ENCODE results near the gene SLCO1A2.

DNA sequence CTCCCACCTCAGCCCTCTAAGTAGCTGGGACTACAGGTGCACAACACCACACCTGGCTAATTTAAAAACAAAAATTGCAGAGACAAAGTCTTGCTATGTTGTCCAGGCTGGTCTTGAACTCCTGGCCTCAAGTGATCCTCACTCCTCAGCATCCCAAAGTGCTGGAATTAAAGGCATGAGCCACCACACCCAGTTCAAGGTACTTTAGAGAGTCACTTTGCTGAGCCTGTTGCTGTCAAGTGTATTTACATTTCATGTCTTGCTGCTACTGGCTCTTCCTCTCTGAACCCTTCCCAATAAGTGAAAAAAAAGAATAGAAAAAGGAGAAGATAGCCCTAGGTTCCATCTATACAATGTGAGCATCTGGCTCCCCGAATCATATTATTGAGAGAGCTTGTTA lies 38.4 kb downstream of the SLCO1A2 start:
- TF ChIP-seq STAT1 (IDR thresholded peaks at IDR 0.05; ENCODE audit: unreplicated experiment) (no peak), POLR2AphosphoS5 (IDR thresholded peaks at IDR 0.05; ENCODE audit: low read depth) (no peak), EZH2phosphoT487 (IDR thresholded peaks at IDR 0.05; ENCODE audit: unreplicated experiment) (no peak), JUNB (IDR thresholded peaks at IDR 0.05; ENCODE audit: unreplicated experiment) (no peak), EZH2 (IDR thresholded peaks at IDR 0.05; ENCODE audit: low read depth, unreplicated experiment) (no peak), CREB1 (CRISPR knock-in tag; IDR thresholded peaks at IDR 0.05; ENCODE audit: low read depth) (no peak), ZNF114 (CRISPR knock-in tag; IDR thresholded peaks at IDR 0.05) (no peak), ZNF331 (CRISPR knock-in tag; IDR thresholded peaks at IDR 0.05; ENCODE audit: low read depth) (no peak)
- TF ChIP-seq, protein P1, sequence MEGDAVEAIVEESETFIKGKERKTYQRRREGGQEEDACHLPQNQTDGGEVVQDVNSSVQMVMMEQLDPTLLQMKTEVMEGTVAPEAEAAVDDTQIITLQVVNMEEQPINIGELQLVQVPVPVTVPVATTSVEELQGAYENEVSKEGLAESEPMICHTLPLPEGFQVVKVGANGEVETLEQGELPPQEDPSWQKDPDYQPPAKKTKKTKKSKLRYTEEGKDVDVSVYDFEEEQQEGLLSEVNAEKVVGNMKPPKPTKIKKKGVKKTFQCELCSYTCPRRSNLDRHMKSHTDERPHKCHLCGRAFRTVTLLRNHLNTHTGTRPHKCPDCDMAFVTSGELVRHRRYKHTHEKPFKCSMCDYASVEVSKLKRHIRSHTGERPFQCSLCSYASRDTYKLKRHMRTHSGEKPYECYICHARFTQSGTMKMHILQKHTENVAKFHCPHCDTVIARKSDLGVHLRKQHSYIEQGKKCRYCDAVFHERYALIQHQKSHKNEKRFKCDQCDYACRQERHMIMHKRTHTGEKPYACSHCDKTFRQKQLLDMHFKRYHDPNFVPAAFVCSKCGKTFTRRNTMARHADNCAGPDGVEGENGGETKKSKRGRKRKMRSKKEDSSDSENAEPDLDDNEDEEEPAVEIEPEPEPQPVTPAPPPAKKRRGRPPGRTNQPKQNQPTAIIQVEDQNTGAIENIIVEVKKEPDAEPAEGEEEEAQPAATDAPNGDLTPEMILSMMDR (conservative IDR thresholded peaks at IDR 0.05; ENCODE audit: low read depth in 2 of 2), result no peak
- TF ChIP-seq, protein P2, sequence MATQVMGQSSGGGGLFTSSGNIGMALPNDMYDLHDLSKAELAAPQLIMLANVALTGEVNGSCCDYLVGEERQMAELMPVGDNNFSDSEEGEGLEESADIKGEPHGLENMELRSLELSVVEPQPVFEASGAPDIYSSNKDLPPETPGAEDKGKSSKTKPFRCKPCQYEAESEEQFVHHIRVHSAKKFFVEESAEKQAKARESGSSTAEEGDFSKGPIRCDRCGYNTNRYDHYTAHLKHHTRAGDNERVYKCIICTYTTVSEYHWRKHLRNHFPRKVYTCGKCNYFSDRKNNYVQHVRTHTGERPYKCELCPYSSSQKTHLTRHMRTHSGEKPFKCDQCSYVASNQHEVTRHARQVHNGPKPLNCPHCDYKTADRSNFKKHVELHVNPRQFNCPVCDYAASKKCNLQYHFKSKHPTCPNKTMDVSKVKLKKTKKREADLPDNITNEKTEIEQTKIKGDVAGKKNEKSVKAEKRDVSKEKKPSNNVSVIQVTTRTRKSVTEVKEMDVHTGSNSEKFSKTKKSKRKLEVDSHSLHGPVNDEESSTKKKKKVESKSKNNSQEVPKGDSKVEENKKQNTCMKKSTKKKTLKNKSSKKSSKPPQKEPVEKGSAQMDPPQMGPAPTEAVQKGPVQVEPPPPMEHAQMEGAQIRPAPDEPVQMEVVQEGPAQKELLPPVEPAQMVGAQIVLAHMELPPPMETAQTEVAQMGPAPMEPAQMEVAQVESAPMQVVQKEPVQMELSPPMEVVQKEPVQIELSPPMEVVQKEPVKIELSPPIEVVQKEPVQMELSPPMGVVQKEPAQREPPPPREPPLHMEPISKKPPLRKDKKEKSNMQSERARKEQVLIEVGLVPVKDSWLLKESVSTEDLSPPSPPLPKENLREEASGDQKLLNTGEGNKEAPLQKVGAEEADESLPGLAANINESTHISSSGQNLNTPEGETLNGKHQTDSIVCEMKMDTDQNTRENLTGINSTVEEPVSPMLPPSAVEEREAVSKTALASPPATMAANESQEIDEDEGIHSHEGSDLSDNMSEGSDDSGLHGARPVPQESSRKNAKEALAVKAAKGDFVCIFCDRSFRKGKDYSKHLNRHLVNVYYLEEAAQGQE (IDR thresholded peaks at IDR 0.05; ENCODE audit: unreplicated experiment), result no peak
- TF ChIP-seq, protein P3, sequence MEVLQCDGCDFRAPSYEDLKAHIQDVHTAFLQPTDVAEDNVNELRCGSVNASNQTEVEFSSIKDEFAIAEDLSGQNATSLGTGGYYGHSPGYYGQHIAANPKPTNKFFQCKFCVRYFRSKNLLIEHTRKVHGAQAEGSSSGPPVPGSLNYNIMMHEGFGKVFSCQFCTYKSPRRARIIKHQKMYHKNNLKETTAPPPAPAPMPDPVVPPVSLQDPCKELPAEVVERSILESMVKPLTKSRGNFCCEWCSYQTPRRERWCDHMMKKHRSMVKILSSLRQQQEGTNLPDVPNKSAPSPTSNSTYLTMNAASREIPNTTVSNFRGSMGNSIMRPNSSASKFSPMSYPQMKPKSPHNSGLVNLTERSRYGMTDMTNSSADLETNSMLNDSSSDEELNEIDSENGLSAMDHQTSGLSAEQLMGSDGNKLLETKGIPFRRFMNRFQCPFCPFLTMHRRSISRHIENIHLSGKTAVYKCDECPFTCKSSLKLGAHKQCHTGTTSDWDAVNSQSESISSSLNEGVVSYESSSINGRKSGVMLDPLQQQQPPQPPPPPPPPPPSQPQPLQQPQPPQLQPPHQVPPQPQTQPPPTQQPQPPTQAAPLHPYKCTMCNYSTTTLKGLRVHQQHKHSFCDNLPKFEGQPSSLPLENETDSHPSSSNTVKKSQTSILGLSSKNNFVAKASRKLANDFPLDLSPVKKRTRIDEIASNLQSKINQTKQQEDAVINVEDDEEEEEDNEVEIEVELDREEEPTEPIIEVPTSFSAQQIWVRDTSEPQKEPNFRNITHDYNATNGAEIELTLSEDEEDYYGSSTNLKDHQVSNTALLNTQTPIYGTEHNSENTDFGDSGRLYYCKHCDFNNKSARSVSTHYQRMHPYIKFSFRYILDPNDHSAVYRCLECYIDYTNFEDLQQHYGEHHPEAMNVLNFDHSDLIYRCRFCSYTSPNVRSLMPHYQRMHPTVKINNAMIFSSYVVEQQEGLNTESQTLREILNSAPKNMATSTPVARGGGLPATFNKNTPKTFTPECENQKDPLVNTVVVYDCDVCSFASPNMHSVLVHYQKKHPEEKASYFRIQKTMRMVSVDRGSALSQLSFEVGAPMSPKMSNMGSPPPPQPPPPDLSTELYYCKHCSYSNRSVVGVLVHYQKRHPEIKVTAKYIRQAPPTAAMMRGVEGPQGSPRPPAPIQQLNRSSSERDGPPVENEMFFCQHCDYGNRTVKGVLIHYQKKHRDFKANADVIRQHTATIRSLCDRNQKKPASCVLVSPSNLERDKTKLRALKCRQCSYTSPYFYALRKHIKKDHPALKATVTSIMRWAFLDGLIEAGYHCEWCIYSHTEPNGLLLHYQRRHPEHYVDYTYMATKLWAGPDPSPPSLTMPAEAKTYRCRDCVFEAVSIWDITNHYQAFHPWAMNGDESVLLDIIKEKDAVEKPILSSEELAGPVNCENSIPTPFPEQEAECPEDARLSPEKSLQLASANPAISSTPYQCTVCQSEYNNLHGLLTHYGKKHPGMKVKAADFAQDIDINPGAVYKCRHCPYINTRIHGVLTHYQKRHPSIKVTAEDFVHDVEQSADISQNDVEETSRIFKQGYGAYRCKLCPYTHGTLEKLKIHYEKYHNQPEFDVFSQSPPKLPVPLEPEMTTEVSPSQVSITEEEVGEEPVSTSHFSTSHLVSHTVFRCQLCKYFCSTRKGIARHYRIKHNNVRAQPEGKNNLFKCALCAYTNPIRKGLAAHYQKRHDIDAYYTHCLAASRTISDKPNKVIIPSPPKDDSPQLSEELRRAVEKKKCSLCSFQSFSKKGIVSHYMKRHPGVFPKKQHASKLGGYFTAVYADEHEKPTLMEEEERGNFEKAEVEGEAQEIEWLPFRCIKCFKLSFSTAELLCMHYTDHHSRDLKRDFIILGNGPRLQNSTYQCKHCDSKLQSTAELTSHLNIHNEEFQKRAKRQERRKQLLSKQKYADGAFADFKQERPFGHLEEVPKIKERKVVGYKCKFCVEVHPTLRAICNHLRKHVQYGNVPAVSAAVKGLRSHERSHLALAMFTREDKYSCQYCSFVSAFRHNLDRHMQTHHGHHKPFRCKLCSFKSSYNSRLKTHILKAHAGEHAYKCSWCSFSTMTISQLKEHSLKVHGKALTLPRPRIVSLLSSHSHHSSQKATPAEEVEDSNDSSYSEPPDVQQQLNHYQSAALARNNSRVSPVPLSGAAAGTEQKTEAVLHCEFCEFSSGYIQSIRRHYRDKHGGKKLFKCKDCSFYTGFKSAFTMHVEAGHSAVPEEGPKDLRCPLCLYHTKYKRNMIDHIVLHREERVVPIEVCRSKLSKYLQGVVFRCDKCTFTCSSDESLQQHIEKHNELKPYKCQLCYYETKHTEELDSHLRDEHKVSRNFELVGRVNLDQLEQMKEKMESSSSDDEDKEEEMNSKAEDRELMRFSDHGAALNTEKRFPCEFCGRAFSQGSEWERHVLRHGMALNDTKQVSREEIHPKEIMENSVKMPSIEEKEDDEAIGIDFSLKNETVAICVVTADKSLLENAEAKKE (CRISPR knock-in tag; IDR thresholded peaks at IDR 0.05), result no peak

All from GM23338 (cell line).